DND-41 (cell line): ENCODE measurements around the gene REXO4.

Source experiments
- ATAC-seq: fragments of 200-7000 bp; cut with Tn5 transposase; 3 replicates; pipeline ENCODE4 v1.9.1; 2021; ENCODE audit warnings: low read depth; ENCODE audit not compliant: insufficient read depth
- DNase-seq: peaks from one replicate; pipeline ENCODE4 v3.0.0-alpha.2; 2020
- H2AFZ ChIP-seq: 2 replicates; pipeline ENCODE4 v1.6.0; 2012; ENCODE audit warnings: low read depth, low read length
- H3K27ac ChIP-seq: 2 replicates; pipeline ENCODE4 v1.5.1; 2012; ENCODE audit warnings: low read length, inconsistent platforms
- H3K27me3 ChIP-seq: fragments of 200-600 bp; sonication (generic); 2 replicates; pipeline ENCODE4 v1.6.0; 2012; ENCODE audit warnings: low read length, mild to moderate bottlenecking, inconsistent platforms; ENCODE audit not compliant: insufficient read depth, poor library complexity
- H3K36me3 ChIP-seq: 2 replicates; pipeline ENCODE4 v1.5.1; 2012; ENCODE audit warnings: low read length, inconsistent platforms; ENCODE audit not compliant: insufficient read depth
- H3K4me1 ChIP-seq: 2 replicates; pipeline ENCODE4 v1.5.1; 2012; ENCODE audit warnings: mild to moderate bottlenecking, low read length; ENCODE audit not compliant: insufficient read depth
- H3K4me2 ChIP-seq: 2 replicates; pipeline ENCODE4 v1.6.0; 2012; ENCODE audit warnings: mild to moderate bottlenecking, moderate library complexity, low read length, inconsistent platforms; ENCODE audit not compliant: insufficient read depth
- H3K4me3 ChIP-seq, 2 experiments: fragments of 200-600 bp in 1 of 2; shearing (Covaris generic) in 1 of 2; 2 replicates each; pipeline ENCODE4 v1.5.1; 2012 to 2016; ENCODE audit warnings: inconsistent platforms in 2 of 2, low read length in 2 of 2, mild to moderate bottlenecking in 2 of 2, low read depth in 1 of 2, moderate library complexity in 1 of 2
- H3K79me2 ChIP-seq: 2 replicates; pipeline ENCODE4 v1.6.0; 2012; ENCODE audit warnings: low read length, inconsistent platforms; ENCODE audit not compliant: insufficient read depth
- H3K9ac ChIP-seq: 2 replicates; pipeline ENCODE4 v1.6.0; 2012; ENCODE audit warnings: low read depth, mild to moderate bottlenecking, inconsistent platforms, low read length, moderate library complexity
- H3K9me3 ChIP-seq: 2 replicates; pipeline ENCODE4 v1.5.1; 2012; ENCODE audit warnings: low read length, moderate library complexity, mild to moderate bottlenecking, inconsistent platforms; ENCODE audit not compliant: insufficient read depth, severe bottlenecking
- H4K20me1 ChIP-seq: 2 replicates; pipeline ENCODE4 v1.6.0; 2012; ENCODE audit warnings: low read length; ENCODE audit not compliant: insufficient read depth
- CTCF ChIP-seq: IDR thresholded peaks from 2 replicates; pipeline ENCODE4 v1.5.1; 2012; ENCODE audit warnings: borderline replicate concordance, low read length, moderate library complexity, mild to moderate bottlenecking; ENCODE audit not compliant: poor library complexity, severe bottlenecking; ENCODE audit errors: extremely low read depth
- EZH2 ChIP-seq: IDR thresholded peaks from 3 replicates; pipeline ENCODE4 v1.6.1; 2012; ENCODE audit warnings: borderline replicate concordance, low read depth, mild to moderate bottlenecking, moderate library complexity, low read length, inconsistent platforms; ENCODE audit not compliant: severe bottlenecking

The REXO4 gene

GRCh38 chr9:133433351-133433843, 15.6 kb upstream of the REXO4 start:
- no peaks in the 10 kb centered on the region for H3K79me2 ChIP-seq
- no peak overlapping the region for H2AFZ ChIP-seq
- no peaks in the 10 kb centered on the region for H3K36me3 ChIP-seq
- H3K27ac ChIP-seq: no peak overlapping the region
- H3K9ac ChIP-seq: no peak overlapping the region
- no peaks in the 10 kb centered on the region for H4K20me1 ChIP-seq
- no peaks in the 10 kb centered on the region for H3K4me1 ChIP-seq
- DNase-seq (no peak), ATAC-seq (no peak)
- no peaks in the 10 kb centered on the region for H3K27me3 ChIP-seq
- no peak for TF ChIP-seq CTCF
- no peak for TF ChIP-seq EZH2
- no peaks in the 10 kb centered on the region for H3K9me3 ChIP-seq
- no peak overlapping the region for H3K4me2 ChIP-seq
- H3K4me3 ChIP-seq: no peak overlapping the region

GRCh38 chr9:133430244-133430643, 12.4 kb upstream of the REXO4 start:
- H2AFZ ChIP-seq: no peak overlapping the region
- TF ChIP-seq EZH2: no peak
- no peak for TF ChIP-seq CTCF

GRCh38 chr9:133429641-133430161, 11.9 kb upstream of the REXO4 start:
- Histone ChIP-seq H2AFZ (no peak overlapping the region), H4K20me1 (no peaks in the 10 kb centered on the region), H3K9ac (no peak overlapping the region), H3K36me3 (no peaks in the 10 kb centered on the region), H3K4me1 (no peaks in the 10 kb centered on the region), H3K4me3 (no peak overlapping the region), H3K9me3 (no peaks in the 10 kb centered on the region), H3K79me2 (no peaks in the 10 kb centered on the region), H3K27ac (no peak overlapping the region), H3K27me3 (no peaks in the 10 kb centered on the region), H3K4me2 (no peak overlapping the region)
- ATAC-seq (no peak), DNase-seq (no peak)
- TF ChIP-seq CTCF: no peak
- no peak for TF ChIP-seq EZH2

More at GRCh38 chr9:133430244-133430643, 12.4 kb upstream of the REXO4 start:
- DNase-seq (no peak), ATAC-seq (no peak)
- Histone ChIP-seq H3K4me1 (no peaks in the 10 kb centered on the region), H3K9me3 (no peaks in the 10 kb centered on the region), H3K79me2 (no peaks in the 10 kb centered on the region), H4K20me1 (no peaks in the 10 kb centered on the region), H3K9ac (no peak overlapping the region), H3K4me2 (no peak overlapping the region), H3K4me3 (no peak overlapping the region), H3K36me3 (no peaks in the 10 kb centered on the region), H3K27me3 (no peaks in the 10 kb centered on the region), H3K27ac (no peak overlapping the region)
